GM19452 (cell line): Measurements from ENCODE around the gene ATP6V0D1.
"Not testable (repeated sequence)": the region's sequence is repeated elsewhere in the genome, so short reads cannot be mapped to it uniquely, and the experiment has no call there.

Source experiments
- ATAC-seq: cut with Tn5 transposase; IDR thresholded peaks from one replicate; pipeline ENCODE4 v1.9.1; 2021; ENCODE audit not compliant: unreplicated experiment

ATP6V0D1 gene

GRCh38 chr16:67480833-67481560, at the start of gene ATP6V0D1:
TSS of gene ATP6V0D1 (minus strand) at chr16:67481157. CDS start at chr16:67481086, 71 bp downstream.
- peak; percentile 96 for ATAC-seq

- no peak for ATAC-seq
These were observed 49.3 kb upstream of the ATP6V0D1 start for GRCh38 chr16:67530013-67530939.

- no peak for ATAC-seq
These were observed 48.6 kb upstream of the ATP6V0D1 start for GRCh38 chr16:67529582-67530012.

GRCh38 chr16:67528870-67529581, 48.1 kb upstream of the ATP6V0D1 start:
- no peak for ATAC-seq

GRCh38 chr16:67528222-67528869, 47.4 kb upstream of the ATP6V0D1 start, which contains the start of gene RIPOR1:
TSS of gene RIPOR1 (plus strand) at chr16:67528829. CDS start at chr16:67538447, 9,618 bp downstream.
- ATAC-seq, result no peak

GRCh38 chr16:67526149-67526791, 45.3 kb upstream of the ATP6V0D1 start:
- no peak for ATAC-seq

- ATAC-seq, result no peak
These were observed 44.4 kb upstream of the ATP6V0D1 start for GRCh38 chr16:67525176-67525860.

- peak; percentile 60 for ATAC-seq
These were observed 40.3 kb upstream of the ATP6V0D1 start for GRCh38 chr16:67521095-67521804.

- ATAC-seq, result no peak
These were observed 38.3 kb upstream of the ATP6V0D1 start for GRCh38 chr16:67519242-67519641.

- no peak for ATAC-seq
These were observed 37.7 kb upstream of the ATP6V0D1 start for GRCh38 chr16:67518676-67519075.

GRCh38 chr16:67517661-67518423, 36.9 kb upstream of the ATP6V0D1 start:
- ATAC-seq, result no peak

GRCh38 chr16:67517155-67517445, 36.1 kb upstream of the ATP6V0D1 start:
- no peak for ATAC-seq

GRCh38 chr16:67516296-67517154, 35.6 kb upstream of the ATP6V0D1 start:
- no peak for ATAC-seq

- peak; percentile 52 for ATAC-seq
These were observed 33.4 kb upstream of the ATP6V0D1 start for GRCh38 chr16:67514382-67514828.

- not testable (repeated sequence) for ATAC-seq
These were observed 32.9 kb upstream of the ATP6V0D1 start for GRCh38 chr16:67513892-67514291.

GRCh38 chr16:67509016-67509415, 28.1 kb upstream of the ATP6V0D1 start:
- ATAC-seq, result no peak

GRCh38 chr16:67506468-67506867, 25.5 kb upstream of the ATP6V0D1 start:
- no peak for ATAC-seq
